IMR-90 (cell line): Measurements from ENCODE around the gene ABHD2. TPM values are rescaled to one million over a fixed set of nuclear protein-coding genes. Genes with fewer than 3 reads are reported as not detected.
A peak's percentile ranks its signal among the peaks of the same experiment; 100 is the strongest.

Experiments used
- ATAC-seq: fragments of 200-7000 bp; cut with Tn5 transposase; 2 replicates; pipeline ENCODE4 v1.9.1; 2020; ENCODE audit warnings: low read depth, mild to moderate bottlenecking, moderate library complexity
- BruUV-seq: library from RNA; stranded (reverse); fragments of 400-500 nt; replicated peaks from 2 replicates; lab custom pipeline; 2021; lab: Mats Ljungman, UMichigan
- CTCF ChIA-PET: fragments of 300-600 bp; formaldehyde crosslinking; extraction: SDS; loops from one replicate; lab custom pipeline; 2021; ENCODE audit warnings: antibody characterized with exemption; lab: Yijun Ruan, JAX
- POLR2A ChIA-PET: fragments of 300-600 bp; sonication (Branson Sonifier 250); formaldehyde crosslinking; loops from one replicate; lab custom pipeline; 2022; ENCODE audit warnings: antibody characterized with exemption; ENCODE audit not compliant: unreplicated experiment; lab: Charles Lee
- DNase-seq: peaks from one replicate; pipeline ENCODE4 v3.0.0; 2013
- H2AFZ ChIP-seq: replicated peaks from 2 replicates; pipeline ENCODE3; 2013; ENCODE audit warnings: low read length, mild to moderate bottlenecking; ENCODE audit not compliant: poor library complexity
- H2AK5ac ChIP-seq: 2 replicates; pipeline ENCODE4 v1.6.1; 2013; ENCODE audit warnings: low read depth, low read length, inconsistent platforms
- H2AK9ac ChIP-seq: replicated peaks from 2 replicates; pipeline ENCODE3; 2013; ENCODE audit warnings: mild to moderate bottlenecking, low read depth, low read length, moderate library complexity; ENCODE audit not compliant: poor library complexity
- H2BK120ac ChIP-seq: 2 replicates; pipeline ENCODE4 v1.6.1; 2013; ENCODE audit warnings: low read depth, low read length, inconsistent platforms
- H2BK15ac ChIP-seq: 3 replicates; pipeline ENCODE4 v1.6.1; 2013; ENCODE audit warnings: low read depth, low read length, inconsistent platforms
- H2BK20ac ChIP-seq: 2 replicates; pipeline ENCODE4 v1.6.1; 2013; ENCODE audit warnings: low read depth, mild to moderate bottlenecking, inconsistent platforms, low read length, moderate library complexity
- H2BK5ac ChIP-seq: 2 replicates; pipeline ENCODE4 v1.6.1; 2013; ENCODE audit warnings: mild to moderate bottlenecking, low read depth, low read length, inconsistent platforms; ENCODE audit not compliant: poor library complexity, severe bottlenecking
- H3K14ac ChIP-seq: replicated peaks from 2 replicates; pipeline ENCODE4 v1.6.1; 2013; ENCODE audit warnings: low read depth, low read length, inconsistent platforms
- H3K18ac ChIP-seq: 2 replicates; pipeline ENCODE4 v1.6.1; 2013; ENCODE audit warnings: low read depth, low read length, control low read depth
- H3K23ac ChIP-seq: 2 replicates; pipeline ENCODE4 v1.6.1; 2013; ENCODE audit warnings: low read depth, low read length, inconsistent platforms
- H3K27ac ChIP-seq: 2 replicates; pipeline ENCODE4 v1.5.1; 2013; ENCODE audit warnings: mild to moderate bottlenecking, control low read depth, low read length; ENCODE audit not compliant: insufficient read depth
- H3K27me3 ChIP-seq: 2 replicates; pipeline ENCODE4 v1.6.1; 2013; ENCODE audit warnings: low read length; ENCODE audit not compliant: control insufficient read depth, insufficient read depth
- H3K36me3 ChIP-seq: 2 replicates; pipeline ENCODE4 v1.6.1; 2013; ENCODE audit warnings: low read length, mixed read lengths; ENCODE audit not compliant: control insufficient read depth, insufficient read depth
- H3K4ac ChIP-seq: 2 replicates; pipeline ENCODE4 v1.6.1; 2013; ENCODE audit warnings: low read depth, low read length, inconsistent platforms
- H3K4me1 ChIP-seq: 2 replicates; pipeline ENCODE4 v1.6.1; 2013; ENCODE audit warnings: low read length, mixed read lengths; ENCODE audit not compliant: control insufficient read depth, insufficient read depth
- H3K4me2 ChIP-seq: 2 replicates; pipeline ENCODE4 v1.6.1; 2013; ENCODE audit warnings: low read depth, mild to moderate bottlenecking, control low read depth, low read length, moderate library complexity
- H3K4me3 ChIP-seq: 2 replicates; pipeline ENCODE4 v1.5.1; 2013; ENCODE audit warnings: low read depth, mild to moderate bottlenecking, control low read depth, low read length, moderate library complexity; ENCODE audit not compliant: insufficient read depth
- H3K56ac ChIP-seq: 2 replicates; pipeline ENCODE4 v1.6.1; 2013; ENCODE audit warnings: low read length, inconsistent platforms; ENCODE audit not compliant: insufficient read depth; ENCODE audit errors: extremely low read depth
- H3K79me1 ChIP-seq, 2 experiments: 2 replicates each; pipeline ENCODE4 v1.6.1; 2013; ENCODE audit warnings: low read length in 2 of 2, inconsistent platforms in 1 of 2, low read depth in 1 of 2
- H3K9ac ChIP-seq: 2 replicates; pipeline ENCODE4 v1.6.1; 2013; ENCODE audit warnings: low read depth, low read length, control low read depth
- H3K9me1 ChIP-seq: 2 replicates; pipeline ENCODE4 v1.6.1; 2013; ENCODE audit warnings: low read length, inconsistent platforms; ENCODE audit not compliant: insufficient read depth
- H3K9me3 ChIP-seq: 2 replicates; pipeline ENCODE4 v1.6.1; 2013; ENCODE audit warnings: low read length; ENCODE audit not compliant: control insufficient read depth, insufficient read depth
- H4K20me1 ChIP-seq: 2 replicates; pipeline ENCODE4 v1.6.1; 2013; ENCODE audit warnings: low read length, inconsistent platforms; ENCODE audit not compliant: insufficient read depth
- H4K5ac ChIP-seq: 2 replicates; pipeline ENCODE4 v1.6.1; 2013; ENCODE audit warnings: mild to moderate bottlenecking, low read depth, low read length, control low read depth
- H4K8ac ChIP-seq, 2 experiments: 2 replicates each; pipeline ENCODE4 v1.6.1; 2013; ENCODE audit warnings: low read depth in 2 of 2, low read length in 2 of 2, control low read depth in 1 of 2, inconsistent platforms in 1 of 2
- H4K91ac ChIP-seq: 2 replicates; pipeline ENCODE4 v1.6.1; 2013; ENCODE audit warnings: low read depth, low read length, inconsistent platforms; ENCODE audit not compliant: insufficient read depth
- CEBPB ChIP-seq: IDR thresholded peaks from 2 replicates; pipeline ENCODE4 v1.6.1; 2012; ENCODE audit warnings: low read depth, low read length, improper control_type of control experiment
- SMC3 ChIP-seq: fragments of 150-350 bp; IDR thresholded peaks from 2 replicates; pipeline ENCODE4 v1.6.1; 2016; ENCODE audit warnings: low read depth, mild to moderate bottlenecking, antibody characterized with exemption, low read length, moderate library complexity
- WGBS, 2 experiments: methylation state at CpG; one replicate each; pipeline versions ENCODE4 v1.1.5 to v1.1.7; 2013; ENCODE audit warnings: missing lambda C conversion rate in 2 of 2; ENCODE audit not compliant: insufficient read length in 1 of 2; ENCODE audit errors: extremely low coverage in 2 of 2; 5-methylcytosine and 5-hydroxymethylcytosine counted together
- dilution Hi-C: fragments of 300-500 bp; cut with HindIII; formaldehyde crosslinking; loops from one replicate; pipeline ENCODE4 v1.14.3; 2018; ENCODE audit warnings: low sequenced_read_pairs; ENCODE audit not compliant: unreplicated experiment
- in situ Hi-C: fragments of 300-500 bp; cut with MboI; formaldehyde crosslinking; loops from 3 replicates; pipeline ENCODE4 v1.14.3; 2019; ENCODE audit warnings: low sequenced_read_pairs, inconsistent platforms, mixed read lengths
- intact Hi-C: fragments of 100-400 bp; cut with micrococcal nuclease; formaldehyde crosslinking; loops from 2 replicates; pipeline ENCODE4 v1.10.0; 2022
- polyA plus RNA-seq, 3 experiments: library from polyadenylated mRNA; depleted of rRNA; stranded (reverse); fragments of >200 nt; gene quantifications; 2 replicates each; pipeline ENCODE4 v1.2.3, GENCODE V29; 2012; ENCODE audit warnings: low replicate concordance in 1 of 3
- total RNA-seq: library from RNA; depleted of rRNA; stranded (reverse); fragments of >200 nt; gene quantifications from 2 replicates; pipeline ENCODE4 v1.2.3, GENCODE V29; 2012

The ABHD2 gene
- total and polyA plus RNA-seq, 2 of the 4 experiments (the other 2 are of a cell fraction), result 31.2 to 62.9 TPM

GRCh38 chr15:89143503-89144162, 55.4 kb downstream of the ABHD2 start:
- intact Hi-C loops, result loop anchor here (5.0 kb wide), 1 partner anchor 36 kb away; no protein-coding TSS in a partner anchor
- 80% methylated on average over 1 of the region's 6 CpGs; no CpG with 5 or more reads in 1 of the 2 experiments for WGBS, 2 experiments
- ATAC-seq, result peak; percentile 36

More at GRCh38 chr15:89143503-89144162, 55.4 kb downstream of the ABHD2 start:
- H3K79me1 ChIP-seq, result peaks cover 20 to 58% of the 10 kb centered on the region in 2 experiments; a peak in 3 of 4 replicates
- ChIA-PET POLR2A (no interaction called here), CTCF (interaction anchor here (0.7 to 0.9 kb wide), 2 partner anchors 14 to 43 kb away, joined by 4 to 5 read pairs; no protein-coding TSS in a partner anchor)
- TF ChIP-seq CEBPB (peak; percentile 34; the same call in 1 of the 2 replicates), SMC3 (no peak)
- no peak overlapping the region for H2BK5ac ChIP-seq
- H4K20me1 ChIP-seq, result no peaks in the 10 kb centered on the region
- in situ Hi-C loops, result no loop called here
- H3K18ac ChIP-seq, result no peak overlapping the region
- H2BK20ac ChIP-seq, result no peak overlapping the region
- no peak overlapping the region for H4K91ac ChIP-seq
- H4K5ac ChIP-seq, result no peak overlapping the region
- H3K23ac ChIP-seq, result no peak overlapping the region
- peaks cover 20% of the 10 kb centered on the region for H3K4me1 ChIP-seq
- H2AK9ac ChIP-seq, result no peak overlapping the region
- H2AK5ac ChIP-seq, result no peak overlapping the region
- dilution Hi-C loops, result no loop called here
- no peak overlapping the region for H3K4ac ChIP-seq
- BruUV-seq, result no TSS peak
- no peak overlapping the region for H4K8ac ChIP-seq
- DNase-seq, result peak; percentile 90
- H3K4me2 ChIP-seq, result peak overlapping the region; percentile 20; the same call in 1 of the 2 replicates
- H3K14ac ChIP-seq, result no peak overlapping the region
- H3K9me3 ChIP-seq, result no peaks in the 10 kb centered on the region
- H2BK120ac ChIP-seq, result no peak overlapping the region
- H3K27ac ChIP-seq, result peak overlapping the region; percentile 40; the same call in 1 of the 2 replicates
- H3K56ac ChIP-seq, result no peak overlapping the region
- H3K36me3 ChIP-seq, result peaks cover 3% of the 10 kb centered on the region; the same call in 1 of the 2 replicates
- H3K9me1 ChIP-seq, result peaks cover 19% of the 10 kb centered on the region
- H3K4me3 ChIP-seq, result no peak overlapping the region
- H2BK15ac ChIP-seq, result no peak overlapping the region
- no peaks in the 10 kb centered on the region for H3K27me3 ChIP-seq
- H2AFZ ChIP-seq, result no peak overlapping the region
- no peak overlapping the region for H3K9ac ChIP-seq
